Measurements from ENCODE around the gene EEFSEC. TPM values are rescaled to one million over a fixed set of nuclear protein-coding genes. Genes with fewer than 3 reads are reported as not detected.
A peak's percentile ranks its signal among the peaks of the same experiment; 100 is the strongest.

Gene EEFSEC
- total RNA-seq, 2 donors from 2014 or later, result 15.7 to 18.0 TPM

GRCh38 chr3:128222796-128223385 is 69.6 kb downstream of the EEFSEC start:
- no peak for DNase-seq (ENCODE audit: low spot score)
- Histone ChIP-seq H3K9me3 (peaks cover 0 to 11% of the 10 kb centered on the region in 2 donors), H3K4me3 (no peak overlapping the region)

GRCh38 chr3:128226186-128226725 is 73.0 kb downstream of the EEFSEC start:
- Histone ChIP-seq H3K9me3 (peaks cover 0 to 11% of the 10 kb centered on the region in 2 donors), H3K4me3 (no peak overlapping the region), H3K27me3 (no peaks in the 10 kb centered on the region), H3K36me3 (no peaks in the 10 kb centered on the region), H3K4me1 (no peaks in the 10 kb centered on the region), H3K27ac (no peak overlapping the region)
- TF ChIP-seq CTCF (IDR thresholded peaks at IDR 0.05), result no peak
- no peak for DNase-seq (ENCODE audit: low spot score)

More at GRCh38 chr3:128222796-128223385, 69.6 kb downstream of the EEFSEC start:
- H3K4me1 ChIP-seq, result peaks cover 0 to 6% of the 10 kb centered on the region in 2 donors
- no peaks in the 10 kb centered on the region for H3K36me3 ChIP-seq
- H3K27ac ChIP-seq, result no peak overlapping the region
- no peak for TF ChIP-seq CTCF (IDR thresholded peaks at IDR 0.05)
- H3K27me3 ChIP-seq, result no peaks in the 10 kb centered on the region

- H3K27me3 ChIP-seq, result no peaks in the 10 kb centered on the region
- DNase-seq (ENCODE audit: low spot score), result no peak
- TF ChIP-seq CTCF (IDR thresholded peaks at IDR 0.05), result peak; percentile 42 to 75
- H3K4me1 ChIP-seq, result no peaks in the 10 kb centered on the region
- no peaks in the 10 kb centered on the region for H3K36me3 ChIP-seq
- no peak overlapping the region for H3K4me3 ChIP-seq
- peaks cover 0 to 11% of the 10 kb centered on the region in 2 donors for H3K9me3 ChIP-seq
- no peak overlapping the region for H3K27ac ChIP-seq
These were observed 73.6 kb downstream of the EEFSEC start for GRCh38 chr3:128226795-128227395.

GRCh38 chr3:128227507-128227906 is 74.2 kb downstream of the EEFSEC start:
- H3K36me3 ChIP-seq, result no peaks in the 10 kb centered on the region
- H3K4me1 ChIP-seq, result no peaks in the 10 kb centered on the region
- no peak for DNase-seq (ENCODE audit: low spot score)
- no peak for TF ChIP-seq CTCF (IDR thresholded peaks at IDR 0.05)
- H3K27me3 ChIP-seq, result no peaks in the 10 kb centered on the region
- peaks cover 0 to 10% of the 10 kb centered on the region in 2 donors for H3K9me3 ChIP-seq
- no peak overlapping the region for H3K4me3 ChIP-seq
- H3K27ac ChIP-seq, result no peak overlapping the region

- H3K36me3 ChIP-seq, result no peaks in the 10 kb centered on the region
- H3K9me3 ChIP-seq, result peaks cover 0 to under 1% of the 10 kb centered on the region in 2 donors
- H3K4me3 ChIP-seq, result no peak overlapping the region
- H3K4me1 ChIP-seq, result no peaks in the 10 kb centered on the region
- no peak for DNase-seq (ENCODE audit: low spot score)
- H3K27me3 ChIP-seq, result no peaks in the 10 kb centered on the region
- TF ChIP-seq CTCF (IDR thresholded peaks at IDR 0.05), result no peak
- H3K27ac ChIP-seq, result no peak overlapping the region
These were observed 75.2 kb downstream of the EEFSEC start for GRCh38 chr3:128228366-128228910.
